HG03460 (cell line): ENCODE results near the gene SYDE1.
A peak's percentile ranks its signal among the peaks of the same experiment; 100 is the strongest.

Experiments used
- ATAC-seq: cut with Tn5 transposase; IDR thresholded peaks from one replicate; pipeline ENCODE4 v1.9.1; 2021; ENCODE audit not compliant: unreplicated experiment

Gene SYDE1

GRCh38 chr19:15124572-15125231, 17.5 kb downstream of the SYDE1 start:
- no peak for ATAC-seq

- peak; percentile 83 for ATAC-seq
Observed at GRCh38 chr19:15125232-15126067, 18.2 kb downstream of the SYDE1 start.

- no peak for ATAC-seq
Observed at GRCh38 chr19:15126131-15126910, 19.1 kb downstream of the SYDE1 start.

GRCh38 chr19:15128162-15128770, 21.1 kb downstream of the SYDE1 start:
- no peak for ATAC-seq

GRCh38 chr19:15129856-15130585, 22.8 kb downstream of the SYDE1 start:
- ATAC-seq, result no peak

- ATAC-seq, result no peak
Observed at GRCh38 chr19:15136234-15136954, 29.2 kb downstream of the SYDE1 start.

GRCh38 chr19:15137777-15138176, 30.6 kb downstream of the SYDE1 start:
- ATAC-seq, result no peak

GRCh38 chr19:15138427-15138826, 31.2 kb downstream of the SYDE1 start:
- no peak for ATAC-seq

GRCh38 chr19:15141143-15141542, 33.9 kb downstream of the SYDE1 start:
- ATAC-seq, result no peak

- ATAC-seq, result no peak
Observed at GRCh38 chr19:15142313-15142712, 35.1 kb downstream of the SYDE1 start.

- ATAC-seq, result no peak
Observed at GRCh38 chr19:15144046-15144646, 36.9 kb downstream of the SYDE1 start.

- ATAC-seq, result no peak
Observed at GRCh38 chr19:15147090-15147489, 39.9 kb downstream of the SYDE1 start.

- no peak for ATAC-seq
Observed at GRCh38 chr19:15149737-15150136, 42.5 kb downstream of the SYDE1 start.

- no peak for ATAC-seq
Observed at GRCh38 chr19:15154002-15154612, 46.9 kb downstream of the SYDE1 start.

- ATAC-seq, result no peak
Observed at GRCh38 chr19:15155296-15155695, 48.1 kb downstream of the SYDE1 start.

GRCh38 chr19:15156391-15156790, 49.2 kb downstream of the SYDE1 start:
- ATAC-seq, result no peak

- ATAC-seq, result no peak
Observed at GRCh38 chr19:15159251-15159650, 52.0 kb downstream of the SYDE1 start.

- ATAC-seq, result no peak
Observed at GRCh38 chr19:15161028-15161984, 54.1 kb downstream of the SYDE1 start.
